Neuronal stem cell (in vitro differentiated cells): ENCODE results near the gene TUSC2.

Experiments
- DNase-seq: peaks from one replicate; pipeline ENCODE4 v3.0.0-alpha.2; 2013; ENCODE audit warnings: low spot score
- H2AFZ ChIP-seq: one replicate; pipeline ENCODE4 v1.6.1; 2013; ENCODE audit warnings: mild to moderate bottlenecking, low read length, inconsistent platforms
- H2AK5ac ChIP-seq: 2 replicates; pipeline ENCODE4 v1.6.1; 2013; ENCODE audit warnings: low read depth, mild to moderate bottlenecking, inconsistent platforms, low read length, moderate library complexity, mixed read lengths
- H2BK120ac ChIP-seq: 2 replicates; pipeline ENCODE4 v1.6.1; 2013; ENCODE audit warnings: low read depth, mild to moderate bottlenecking, inconsistent platforms, low read length, moderate library complexity, mixed read lengths
- H2BK12ac ChIP-seq: one replicate; pipeline ENCODE4 v1.6.1; 2013; ENCODE audit warnings: low read length, inconsistent platforms
- H2BK15ac ChIP-seq: 2 replicates; pipeline ENCODE4 v1.6.1; 2013; ENCODE audit warnings: mild to moderate bottlenecking, low read length, inconsistent platforms, mixed read lengths
- H2BK5ac ChIP-seq: one replicate; pipeline ENCODE4 v1.6.1; 2013; ENCODE audit warnings: inconsistent platforms, mild to moderate bottlenecking, low read length, moderate library complexity
- H3K14ac ChIP-seq: one replicate; pipeline ENCODE4 v1.6.1; 2013; ENCODE audit warnings: low read length, inconsistent platforms
- H3K18ac ChIP-seq: 2 replicates; pipeline ENCODE4 v1.6.1; 2013; ENCODE audit warnings: low read length, inconsistent platforms
- H3K23ac ChIP-seq: 2 replicates; pipeline ENCODE4 v1.6.1; 2013; ENCODE audit warnings: low read depth, mild to moderate bottlenecking, mixed read lengths, low read length, inconsistent platforms; ENCODE audit not compliant: poor library complexity
- H3K27ac ChIP-seq: replicated peaks from 3 replicates; pipeline ENCODE4 v1.5.1; 2013; ENCODE audit warnings: low read length, inconsistent platforms
- H3K27me3 ChIP-seq, 3 experiments: 2 replicates each; pipeline ENCODE4 v1.6.1; 2013; ENCODE audit warnings: low read length in 3 of 3, mild to moderate bottlenecking in 2 of 3, inconsistent platforms in 1 of 3, low read depth in 1 of 3, mixed read lengths in 1 of 3, moderate library complexity in 1 of 3; ENCODE audit not compliant: control insufficient read depth in 3 of 3, insufficient read depth in 3 of 3
- H3K36me3 ChIP-seq, 2 donors: replicated peaks in 1 of 2; 2 replicates each; pipeline ENCODE4 v1.6.1; 2013; ENCODE audit warnings: low read length in 2 of 2; ENCODE audit not compliant: control insufficient read depth in 2 of 2, insufficient read depth in 2 of 2
- H3K4ac ChIP-seq: 2 replicates; pipeline ENCODE4 v1.6.1; 2013; ENCODE audit warnings: inconsistent platforms, mild to moderate bottlenecking, low read length, moderate library complexity
- H3K4me1 ChIP-seq, 2 donors: 1 replicate in 1 of 2; 2 replicates in 1 of 2; pipeline ENCODE4 v1.6.1; 2013; ENCODE audit warnings: low read length in 2 of 2, low read depth in 1 of 2; ENCODE audit not compliant: control insufficient read depth in 2 of 2, insufficient read depth in 1 of 2
- H3K4me2 ChIP-seq: one replicate; pipeline ENCODE4 v1.6.1; 2013; ENCODE audit warnings: mild to moderate bottlenecking, low read length, inconsistent platforms; ENCODE audit not compliant: insufficient read depth, poor library complexity, severe bottlenecking
- H3K4me3 ChIP-seq, 2 donors: 2 replicates each; pipeline ENCODE4 v1.5.1; 2013; ENCODE audit warnings: low read length in 2 of 2, mild to moderate bottlenecking in 2 of 2, inconsistent platforms in 1 of 2, moderate library complexity in 1 of 2
- H3K79me1 ChIP-seq: one replicate; pipeline ENCODE4 v1.6.1; 2013; ENCODE audit warnings: low read depth, mild to moderate bottlenecking, inconsistent platforms, low read length, moderate library complexity
- H3K9ac ChIP-seq: one replicate; pipeline ENCODE4 v1.6.1; 2013; ENCODE audit warnings: mild to moderate bottlenecking, low read depth, low read length, inconsistent platforms; ENCODE audit not compliant: poor library complexity
- H3K9me3 ChIP-seq, 2 donors: replicated peaks in 1 of 2; 2 replicates each; pipeline versions ENCODE3 to v1.6.1; 2013; ENCODE audit warnings: low read length in 2 of 2, mild to moderate bottlenecking in 2 of 2, inconsistent platforms in 1 of 2, low read depth in 1 of 2, mixed read lengths in 1 of 2, moderate library complexity in 1 of 2; ENCODE audit not compliant: control insufficient read depth in 2 of 2, insufficient read depth in 1 of 2
- H4K8ac ChIP-seq: one replicate; pipeline ENCODE4 v1.6.1; 2013; ENCODE audit warnings: low read depth, mild to moderate bottlenecking, inconsistent platforms, low read length, moderate library complexity
- H4K91ac ChIP-seq: one replicate; pipeline ENCODE4 v1.6.1; 2013; ENCODE audit warnings: low read length, low read depth, mild to moderate bottlenecking, inconsistent platforms; ENCODE audit not compliant: poor library complexity
- WGBS, 2 donors: extraction: QIAGEN DNeasy Blood & Tissue Kit; methylation state at CpG; one replicate each; pipeline ENCODE4 v1.1.7; 2013; ENCODE audit warnings: missing lambda C conversion rate in 2 of 2, mixed read lengths in 1 of 2; ENCODE audit not compliant: insufficient read length in 2 of 2, insufficient replicate concordance in 1 of 2; ENCODE audit errors: extremely low coverage in 2 of 2; 5-methylcytosine and 5-hydroxymethylcytosine counted together

Gene TUSC2

GRCh38 chr3:50293079-50293801, 34.8 kb downstream of the TUSC2 start:
- no peak overlapping the region for H2BK120ac ChIP-seq
- H2BK15ac ChIP-seq = no peak overlapping the region
- H2BK12ac ChIP-seq = no peak overlapping the region
- H3K4me2 ChIP-seq = no peak overlapping the region
- no peak overlapping the region for H3K23ac ChIP-seq
- H3K9ac ChIP-seq = no peak overlapping the region
- H3K9me3 ChIP-seq = no peaks in the 10 kb centered on the region
- H3K36me3 ChIP-seq = peaks cover 21 to 25% of the 10 kb centered on the region in 2 donors
- H2BK5ac ChIP-seq = no peak overlapping the region
- WGBS, 2 donors = no CpG with 5 or more reads among the region's 12 CpGs
- H4K8ac ChIP-seq = no peak overlapping the region
- H3K4me1 ChIP-seq = peaks cover 9 to 12% of the 10 kb centered on the region in 2 donors
- peak overlapping the region; percentile 70 for H2AFZ ChIP-seq
- H4K91ac ChIP-seq = no peak overlapping the region
- no peaks in the 10 kb centered on the region for H3K27me3 ChIP-seq
- H3K4ac ChIP-seq = no peak overlapping the region
- no peak overlapping the region for H3K14ac ChIP-seq
- no peak overlapping the region for H3K18ac ChIP-seq
- H3K27ac ChIP-seq = no peak overlapping the region
- H2AK5ac ChIP-seq = peak overlapping the region; percentile 88
- peak overlapping the region in 1 of 2 donors; percentile 99 for H3K4me3 ChIP-seq
- H3K79me1 ChIP-seq = peaks cover 17% of the 10 kb centered on the region
- DNase-seq = no peak

DNA sequence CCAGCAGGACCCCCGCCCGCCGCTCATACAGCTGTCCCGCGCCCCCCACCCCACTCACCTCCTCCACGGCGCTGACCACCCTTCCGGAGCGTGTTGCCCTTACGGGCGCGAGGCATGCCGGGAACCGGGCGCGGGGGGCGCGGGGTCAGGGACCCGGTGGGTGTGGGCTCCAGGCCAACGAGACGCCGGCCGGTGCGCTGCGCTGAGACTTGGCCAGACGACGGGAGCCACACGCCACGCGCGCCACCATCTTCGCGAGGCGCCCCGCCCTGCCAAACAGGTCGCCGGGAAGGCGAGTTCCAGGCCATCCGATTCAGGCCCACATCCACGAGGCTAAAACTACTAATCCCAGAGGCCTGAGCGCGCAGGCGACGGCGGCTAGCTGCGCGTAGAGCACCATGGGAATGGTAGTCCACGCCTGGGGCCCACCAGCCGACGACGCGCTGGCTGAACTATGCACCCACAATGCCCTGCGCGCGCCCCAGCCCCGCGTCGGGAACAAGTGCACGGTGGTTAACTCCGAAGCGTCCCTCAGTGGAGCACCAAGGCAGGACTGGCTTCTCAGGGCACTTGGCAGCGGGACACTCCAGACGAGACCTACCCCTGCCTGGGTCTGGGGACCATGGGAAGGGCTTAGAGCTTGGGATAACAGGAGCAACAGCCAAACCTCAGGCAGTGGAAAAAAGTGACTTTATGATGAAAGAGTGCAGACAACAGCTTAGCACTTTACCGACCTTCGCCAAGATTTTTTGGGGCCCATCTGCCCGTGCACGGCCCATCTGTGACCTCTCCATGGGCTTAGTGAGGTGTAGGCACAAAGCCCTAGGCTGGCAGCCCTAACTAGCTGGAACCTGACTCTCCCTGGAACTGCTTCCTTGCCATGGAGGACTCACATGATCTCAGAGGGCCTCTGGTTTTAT, 35.6 kb downstream of the TUSC2 start, which contains the start of gene IFRD2:
Gene IFRD2, minus strand, starts transcription at position 271 of the 920 bp plus-strand sequence. Its CDS starts 155 bp downstream, at position 116.
- no CpG with 5 or more reads among the region's 67 CpGs for WGBS, 2 donors
- Histone ChIP-seq H2BK120ac (no peak within 1 kb of the TSS), H3K36me3 (peaks cover 29 to 34% of the 10 kb centered on the region in 2 donors), H2AK5ac (peak within 1 kb of the TSS; percentile 95), H3K23ac (peak within 1 kb of the TSS; percentile 81), H2BK15ac (no peak within 1 kb of the TSS), H3K79me1 (peaks cover 17% of the 10 kb centered on the region), H2BK5ac (no peak within 1 kb of the TSS), H3K4me1 (peaks cover 9 to 12% of the 10 kb centered on the region in 2 donors), H2BK12ac (no peak within 1 kb of the TSS), H3K4me2 (peak within 1 kb of the TSS; percentile 96), H3K18ac (peak within 1 kb of the TSS; percentile 89), H4K8ac (peak within 1 kb of the TSS; percentile 89), H3K27me3 (no peaks in the 10 kb centered on the region), H3K4me3 (peak within 1 kb of the TSS; percentile 82 to 99), H3K14ac (no peak within 1 kb of the TSS), H4K91ac (peak within 1 kb of the TSS; percentile 86), H3K9ac (peak within 1 kb of the TSS; percentile 95), H3K9me3 (no peaks in the 10 kb centered on the region), H3K4ac (no peak within 1 kb of the TSS), H2AFZ (peak within 1 kb of the TSS; percentile 91), H3K27ac (no peak within 1 kb of the TSS)
- peak; percentile 94 for DNase-seq

DNA sequence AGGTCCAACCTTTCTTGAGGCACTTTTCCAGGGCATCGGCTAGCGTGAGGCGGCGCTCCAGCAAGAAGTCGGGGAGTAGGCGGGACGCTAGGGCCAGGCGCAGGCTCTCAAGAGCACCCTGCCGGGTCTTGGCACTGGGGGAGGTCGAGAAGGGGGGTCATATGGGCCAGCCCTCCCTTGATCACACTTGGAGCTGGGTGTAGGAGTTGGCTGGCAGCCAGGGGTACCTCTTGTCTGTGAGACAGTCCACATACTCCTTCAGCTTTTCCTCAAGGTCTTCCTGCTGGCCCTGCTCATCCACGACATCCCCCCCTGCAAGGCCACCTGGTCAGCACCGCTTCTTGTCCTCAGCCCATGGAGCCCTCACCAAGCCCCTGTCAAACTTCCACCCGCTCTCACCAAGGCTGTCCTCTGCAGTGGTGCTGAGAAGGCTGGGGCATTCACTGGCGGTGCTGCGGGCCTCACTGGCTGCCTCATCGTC, 37.8 kb downstream of the TUSC2 start:
- H4K91ac ChIP-seq = no peak overlapping the region
- no peak overlapping the region for H2AK5ac ChIP-seq
- H2BK120ac ChIP-seq = no peak overlapping the region
- DNase-seq = no peak
- H3K4me1 ChIP-seq = peaks cover 11 to 12% of the 10 kb centered on the region in 2 donors
- no CpG with 5 or more reads among the region's 16 CpGs for WGBS, 2 donors
- H3K4me2 ChIP-seq = no peak overlapping the region
- no peak overlapping the region for H2BK15ac ChIP-seq
- peaks cover 36 to 50% of the 10 kb centered on the region in 2 donors for H3K36me3 ChIP-seq
- no peak overlapping the region for H2AFZ ChIP-seq
- H3K4me3 ChIP-seq = peak overlapping the region; percentile 30 to 99
- H3K14ac ChIP-seq = no peak overlapping the region
- no peak overlapping the region for H2BK12ac ChIP-seq
- no peak overlapping the region for H3K18ac ChIP-seq
- H3K79me1 ChIP-seq = peaks cover 17% of the 10 kb centered on the region
- H3K9ac ChIP-seq = no peak overlapping the region
- no peak overlapping the region for H3K23ac ChIP-seq
- H4K8ac ChIP-seq = no peak overlapping the region
- no peak overlapping the region for H2BK5ac ChIP-seq
- no peak overlapping the region for H3K4ac ChIP-seq
- no peaks in the 10 kb centered on the region for H3K27me3 ChIP-seq
- no peak overlapping the region for H3K27ac ChIP-seq
- H3K9me3 ChIP-seq = no peaks in the 10 kb centered on the region
